NCI-H526 (cell line): Measurements from ENCODE around the gene STXBP2.

Experiments used
- DNase-seq, 2 experiments: peaks; one replicate each; lab custom pipeline; 2025; lab: John Stamatoyannopoulos, UW

STXBP2 gene

GRCh38 chr19:7650148-7650547, 13.2 kb downstream of the STXBP2 start:
- DNase-seq, result no peak

- DNase-seq, result peak; percentile 24 to 61
Measured at GRCh38 chr19:7652061-7652641, 15.2 kb downstream of the STXBP2 start.

- no peak for DNase-seq
Measured at GRCh38 chr19:7654401-7654800, 17.5 kb downstream of the STXBP2 start.

GRCh38 chr19:7655581-7655980, 18.7 kb downstream of the STXBP2 start:
- no peak for DNase-seq

- DNase-seq, result no peak
Measured at GRCh38 chr19:7657131-7657751, 20.3 kb downstream of the STXBP2 start.

- no peak for DNase-seq
Measured at GRCh38 chr19:7658219-7658686, 21.3 kb downstream of the STXBP2 start.

- no peak for DNase-seq
Measured at GRCh38 chr19:7661744-7662538, 25.0 kb downstream of the STXBP2 start.

- DNase-seq, result no peak
Measured at GRCh38 chr19:7662657-7663056, 25.7 kb downstream of the STXBP2 start.

- DNase-seq, result no peak
Measured at GRCh38 chr19:7663706-7664105, 26.8 kb downstream of the STXBP2 start.

GRCh38 chr19:7665076-7665475, 28.2 kb downstream of the STXBP2 start:
- DNase-seq, result no peak

- DNase-seq, result no peak
Measured at GRCh38 chr19:7668842-7669241, 31.9 kb downstream of the STXBP2 start, which contains the start of gene RETN. Gene RETN (plus strand): TSS chr19:7669049. CDS start chr19:7669327, 278 bp downstream.

- DNase-seq, result no peak
Measured at GRCh38 chr19:7669641-7670040, 32.7 kb downstream of the STXBP2 start.

- DNase-seq, result no peak
Measured at GRCh38 chr19:7670150-7670783, 33.4 kb downstream of the STXBP2 start.

GRCh38 chr19:7670790-7671189, 33.9 kb downstream of the STXBP2 start:
- DNase-seq, result no peak

- no peak for DNase-seq
Measured at GRCh38 chr19:7672522-7672921, 35.6 kb downstream of the STXBP2 start.

GRCh38 chr19:7674010-7675005, 37.4 kb downstream of the STXBP2 start:
- DNase-seq, result peak in 1 of 2 experiments; percentile 67

- no peak for DNase-seq
Measured at GRCh38 chr19:7676376-7676775, 39.5 kb downstream of the STXBP2 start.

GRCh38 chr19:7676854-7677253, 39.9 kb downstream of the STXBP2 start, which contains the start of gene MCEMP1:
Gene MCEMP1 (plus strand): TSS chr19:7677090. CDS start chr19:7677121, 31 bp downstream.
- DNase-seq, result no peak

- no peak for DNase-seq
Measured at GRCh38 chr19:7677669-7678311, 40.9 kb downstream of the STXBP2 start.

GRCh38 chr19:7678971-7679751, 42.3 kb downstream of the STXBP2 start:
- peak in 1 of 2 experiments; percentile 26 for DNase-seq
